ENCODE results near the gene ROR2.
"Not testable (repeated sequence)": the region's sequence is repeated elsewhere in the genome, so short reads cannot be mapped to it uniquely, and the experiment has no call there.

ROR2 gene

DNA sequence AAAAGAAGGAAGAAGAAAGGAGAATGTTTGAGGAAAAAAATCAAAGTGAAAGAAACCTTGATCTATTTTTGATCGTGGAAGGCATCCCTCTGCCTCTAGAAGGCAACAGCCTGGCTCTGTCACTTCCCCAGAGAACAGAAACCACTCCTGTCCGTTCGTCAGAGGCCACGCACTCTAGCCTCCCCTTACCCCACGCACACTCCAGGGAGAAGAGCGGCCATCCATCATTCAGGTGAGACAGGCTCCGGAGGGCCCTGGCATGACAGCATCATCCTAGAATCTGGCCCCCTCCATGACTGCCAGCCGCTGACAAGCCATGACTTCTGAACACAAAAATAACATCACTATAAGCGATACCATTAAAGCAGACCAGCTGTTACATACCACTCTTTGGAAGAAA is 135.8 kb downstream of the ROR2 start:
- DNase-seq: no peak

DNA sequence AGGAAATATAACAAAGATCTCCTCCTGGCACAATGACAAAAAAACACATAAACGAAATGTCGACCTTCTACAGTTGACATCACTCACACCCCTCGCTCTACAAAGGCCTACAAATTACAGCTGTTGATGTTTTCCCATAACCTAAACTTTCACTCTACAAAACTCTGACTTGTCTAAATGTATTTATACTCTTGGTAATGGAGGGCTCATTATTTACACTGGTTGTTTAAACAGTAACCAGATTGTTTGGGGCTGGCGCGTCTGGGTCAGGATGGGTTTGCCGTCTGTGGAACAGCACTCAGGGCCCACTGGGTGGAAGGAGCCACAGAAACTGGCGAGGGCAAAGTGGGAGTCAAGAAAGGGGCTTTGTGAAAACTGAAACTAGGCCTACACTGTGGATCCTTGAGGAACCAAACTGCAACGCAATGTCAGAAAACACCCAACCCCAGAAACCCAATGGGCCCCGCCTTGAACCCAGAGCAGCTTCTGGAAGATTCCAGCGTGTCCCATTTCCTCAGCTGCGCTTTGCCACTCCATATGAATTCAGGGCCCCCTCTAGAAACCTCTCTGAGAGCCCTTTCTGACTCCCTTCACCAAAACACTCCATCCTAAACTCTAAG is 136.7 kb downstream of the ROR2 start:
- DNase-seq: no peak

DNA sequence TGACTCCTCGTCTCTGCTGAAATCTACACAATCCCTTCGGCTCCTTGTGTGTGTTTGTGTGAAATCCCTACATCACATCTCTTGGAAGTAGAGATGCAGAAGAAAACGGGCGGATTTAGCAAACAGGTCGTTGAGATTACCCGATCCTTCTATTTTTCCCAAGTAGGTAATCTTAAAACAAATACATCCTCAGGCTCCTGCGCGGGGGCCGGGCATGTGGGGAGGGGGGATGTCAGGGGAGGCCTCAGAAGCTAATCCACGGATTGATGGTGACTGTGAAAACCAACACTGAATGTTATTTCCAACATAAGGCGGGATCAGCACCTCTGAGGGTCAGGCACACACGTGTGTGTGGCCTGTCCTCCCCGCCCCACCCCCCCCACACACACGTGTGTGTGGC is 137.8 kb downstream of the ROR2 start:
- DNase-seq: no peak

DNA sequence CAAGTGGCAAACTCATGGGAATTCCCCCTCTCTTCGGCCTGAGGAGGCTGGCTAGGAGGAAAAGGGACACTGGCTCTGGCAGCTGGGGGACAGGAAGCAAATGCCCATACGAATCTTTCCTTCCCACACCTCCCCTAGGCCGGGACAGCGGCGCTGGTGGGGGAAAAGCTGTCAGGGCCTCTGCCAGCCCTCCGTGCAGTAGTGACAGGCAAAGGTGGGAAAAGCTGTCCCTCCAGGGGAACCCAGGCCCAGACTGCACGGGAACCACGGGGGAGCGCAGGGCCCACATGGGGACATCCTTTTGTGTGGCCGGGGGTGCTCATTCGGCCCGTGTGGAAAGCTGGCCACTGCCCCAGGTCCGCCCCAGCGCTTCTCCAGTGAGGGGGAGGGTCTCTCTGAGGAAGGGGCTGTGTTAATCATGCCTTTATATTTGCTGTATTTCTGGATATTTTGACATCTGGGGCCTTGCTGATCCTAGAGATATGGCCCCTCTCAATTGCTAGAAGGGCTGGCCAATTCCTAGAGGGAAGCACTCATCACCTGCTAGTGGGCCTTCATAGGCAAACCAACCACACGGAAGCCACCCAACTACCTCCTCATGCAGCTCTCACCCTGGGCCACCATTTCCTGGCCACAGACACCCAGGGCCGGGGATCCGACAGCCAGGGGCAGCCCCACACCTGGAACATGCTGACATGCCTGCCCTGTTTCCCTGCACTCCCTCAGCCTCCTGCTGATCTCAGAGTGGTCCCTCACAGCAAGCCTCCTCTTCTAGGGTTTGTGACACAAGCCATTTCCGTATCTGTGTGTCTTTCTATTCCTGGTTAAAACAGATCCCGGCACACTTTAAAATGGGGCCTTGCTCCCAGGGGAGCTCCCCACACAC is 138.8 kb downstream of the ROR2 start:
- DNase-seq: no peak

DNA sequence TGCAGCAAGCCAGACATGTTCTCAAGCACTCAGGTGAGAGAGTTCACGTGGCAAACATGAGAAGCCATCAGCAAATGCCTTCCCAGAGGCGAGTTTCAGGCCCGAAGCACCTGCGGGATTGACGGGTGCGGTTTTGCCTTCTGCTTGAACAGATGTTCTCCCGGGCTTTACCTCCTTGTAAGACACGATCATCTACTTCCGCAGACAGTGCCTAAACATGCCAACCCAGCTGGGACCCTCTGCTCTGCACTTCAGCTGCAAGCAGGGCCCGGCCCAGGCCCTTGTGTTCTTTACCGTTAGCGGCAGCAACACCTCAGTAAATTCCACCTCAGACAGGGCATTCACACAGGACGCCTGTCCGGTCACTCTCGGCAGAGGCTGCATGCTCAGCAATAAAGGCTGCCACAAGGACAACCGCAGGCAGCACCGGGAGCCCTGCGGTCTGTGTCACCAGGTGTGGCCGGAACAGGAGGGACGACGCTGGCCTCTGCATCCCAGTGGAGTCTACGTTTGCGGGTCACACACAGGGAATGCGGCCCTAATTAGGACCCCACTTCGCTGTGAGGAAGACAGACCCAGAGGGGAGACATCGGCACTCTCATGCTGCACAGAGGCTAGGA is 139.6 kb downstream of the ROR2 start:
- DNase-seq: no peak

DNA sequence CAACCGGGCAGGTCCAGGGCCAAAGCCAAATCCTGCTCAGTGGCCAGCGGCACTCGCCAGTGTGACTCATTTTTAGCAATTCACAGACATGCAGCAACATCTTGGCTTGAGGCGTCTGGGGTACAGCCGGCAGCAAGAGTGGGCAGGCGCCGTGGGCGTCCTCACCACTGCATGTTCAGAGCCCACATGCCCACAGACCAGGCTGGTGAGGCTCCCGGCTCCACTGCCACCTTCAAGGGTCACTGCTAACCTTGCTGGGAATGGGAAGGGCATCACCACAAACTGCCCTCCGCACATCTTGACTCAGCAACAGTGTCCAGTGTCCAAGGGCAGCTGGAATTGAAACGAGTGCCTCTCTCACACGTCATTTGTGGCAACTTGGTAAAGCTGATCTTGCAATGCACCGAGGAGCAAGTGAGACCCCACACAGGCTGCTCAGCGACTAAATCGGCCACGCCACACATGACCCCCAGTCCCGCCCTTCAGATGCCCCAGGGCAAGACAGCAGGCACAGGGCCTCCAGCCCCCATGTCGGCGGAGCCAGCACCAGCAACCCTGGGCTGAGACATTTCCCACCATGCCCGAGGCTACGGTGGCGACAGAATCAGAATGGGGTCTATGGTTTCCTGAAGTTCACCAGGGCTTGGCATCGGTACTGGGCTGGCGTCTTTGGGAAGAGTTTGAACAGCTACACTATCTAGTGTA is 140.3 kb downstream of the ROR2 start:
- no peak for DNase-seq

DNA sequence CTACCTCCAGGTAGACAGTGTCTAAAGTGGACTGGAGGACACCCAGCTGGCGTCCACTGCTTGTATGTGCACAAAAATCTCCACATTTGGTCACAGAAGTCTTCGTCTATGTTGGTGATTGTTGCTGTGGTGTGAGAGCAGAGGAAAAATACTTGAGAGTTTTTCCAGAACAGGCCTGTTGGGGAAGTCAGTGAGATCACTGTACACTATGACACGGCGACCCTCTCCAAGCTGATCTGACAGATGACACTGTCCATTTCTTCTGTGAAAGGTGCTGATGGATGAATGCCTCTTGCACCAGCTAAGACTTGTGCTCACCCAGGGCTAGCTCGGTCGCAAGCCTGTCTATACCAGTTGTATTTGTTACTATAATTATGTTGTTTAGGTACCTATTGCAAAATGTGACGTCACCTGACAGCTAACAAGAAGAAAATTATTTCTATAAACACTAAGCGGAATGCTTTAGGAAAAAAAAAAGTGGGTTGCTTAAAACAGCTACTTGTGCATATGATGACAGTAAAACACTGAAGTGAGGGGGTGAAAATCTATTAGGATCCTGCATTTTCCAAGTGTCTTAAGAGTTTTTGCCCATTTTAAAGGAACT is 142.3 kb downstream of the ROR2 start:
- DNase-seq: no peak

DNA sequence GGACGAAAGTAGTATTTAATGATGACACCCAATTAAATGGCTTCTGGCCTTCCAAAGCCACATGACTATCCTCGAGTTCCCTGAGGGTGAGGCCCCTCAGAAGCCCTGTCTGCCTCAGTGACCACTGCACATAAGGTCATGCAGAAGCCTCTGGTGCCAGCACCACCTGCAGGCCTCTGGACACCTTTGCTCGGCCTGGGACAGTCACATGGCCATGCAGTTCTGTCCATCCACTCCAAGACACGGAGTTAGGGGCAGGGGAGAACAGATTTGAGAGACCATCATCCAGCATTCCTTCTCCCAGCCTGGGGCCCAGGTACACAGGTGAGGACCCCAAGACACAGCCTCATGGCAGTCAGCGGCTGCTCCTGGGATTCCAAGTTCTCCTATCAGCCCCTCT is 145.0 kb downstream of the ROR2 start:
- no peak for DNase-seq

DNA sequence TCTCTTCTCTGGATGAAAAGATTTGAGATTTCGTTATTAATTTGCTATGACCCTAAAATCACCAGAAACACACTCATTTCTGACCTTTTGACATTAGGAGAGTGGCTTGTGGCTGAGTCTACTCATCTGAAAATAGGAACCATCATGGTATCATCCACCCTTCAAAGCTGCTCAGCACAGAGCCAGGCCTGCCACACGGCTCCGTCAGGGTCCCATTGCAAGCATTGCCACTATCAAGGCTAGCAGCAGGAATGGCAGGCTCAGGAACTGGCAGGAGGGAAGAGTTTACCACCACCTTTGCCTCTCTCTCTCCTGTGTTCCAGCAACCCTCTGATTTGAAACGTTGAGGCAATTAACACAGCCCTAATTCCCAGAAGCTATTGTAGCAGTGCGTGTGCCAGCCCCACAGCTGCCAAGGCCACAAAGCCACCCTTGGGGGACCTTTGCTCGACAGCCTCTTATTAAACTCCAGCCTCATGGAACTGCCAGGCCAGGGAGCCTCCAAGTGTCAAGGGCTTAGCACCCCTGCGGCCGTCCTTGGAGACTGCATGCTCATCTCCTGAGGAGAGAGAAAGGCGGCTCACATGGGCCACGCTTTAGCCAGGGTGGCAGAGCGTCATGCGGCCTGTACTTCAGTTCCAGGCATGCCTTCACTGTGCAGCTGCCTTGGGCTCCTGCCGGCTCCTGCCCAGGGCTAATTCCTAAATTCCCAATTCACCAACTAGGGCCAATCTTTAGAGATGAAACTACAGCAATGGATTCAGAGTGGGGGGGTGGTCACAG is 145.9 kb downstream of the ROR2 start:
- DNase-seq: no peak

DNA sequence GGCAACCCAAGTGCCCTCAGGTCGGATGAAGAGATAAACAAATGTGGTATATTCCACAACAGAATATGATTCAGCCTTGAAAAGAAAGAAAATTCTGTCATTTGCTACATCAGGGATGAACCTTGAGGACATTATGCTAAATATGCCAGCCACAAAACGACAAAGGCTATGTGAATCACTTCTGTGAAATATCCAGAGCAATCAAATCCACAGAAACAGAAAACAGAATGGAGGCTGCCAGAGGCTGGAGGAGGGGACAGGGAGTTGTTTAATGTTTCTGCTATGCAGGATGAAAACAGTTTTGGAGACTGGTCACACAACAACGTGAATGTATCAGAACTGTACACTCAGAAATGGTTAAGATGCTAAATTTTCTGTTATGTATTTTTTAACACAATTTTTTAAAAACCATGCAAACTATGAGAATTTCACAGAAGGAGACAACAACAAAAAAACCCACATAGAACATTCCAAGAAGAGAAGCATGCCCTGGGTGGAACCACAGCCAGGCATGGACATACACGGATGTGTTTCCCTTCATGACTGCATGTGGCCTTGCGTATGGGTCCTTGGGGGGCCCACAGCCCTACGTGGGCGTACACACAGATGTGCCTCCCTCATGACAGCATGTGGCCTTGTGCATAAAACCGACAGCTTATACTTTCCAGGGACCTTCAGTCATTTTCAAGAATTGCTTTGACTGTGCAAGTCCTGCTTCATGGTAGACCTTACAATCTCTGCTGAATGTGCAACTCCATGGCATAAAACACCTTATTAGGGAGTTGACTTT is 146.7 kb downstream of the ROR2 start:
- DNase-seq: no peak

DNA sequence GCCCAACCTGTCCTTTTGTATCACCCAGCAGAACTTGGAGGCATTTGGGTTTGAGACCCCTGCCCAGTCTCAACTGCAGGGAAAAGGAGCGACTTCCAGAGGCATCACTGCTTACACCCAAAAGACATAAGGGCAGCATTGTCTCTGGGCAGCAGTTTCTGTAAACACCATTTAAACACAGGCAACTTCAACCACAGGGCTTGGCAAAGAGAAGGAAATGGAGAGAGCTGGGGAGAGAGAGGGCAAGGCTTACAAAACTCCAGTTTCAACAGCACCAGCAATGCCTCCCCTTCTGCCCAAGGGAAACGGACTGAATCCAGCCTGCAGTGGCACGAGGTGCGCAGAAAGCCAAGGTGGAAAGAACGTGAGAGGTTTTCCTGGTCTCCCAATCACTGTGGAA is 147.6 kb downstream of the ROR2 start:
- DNase-seq: no peak

DNA sequence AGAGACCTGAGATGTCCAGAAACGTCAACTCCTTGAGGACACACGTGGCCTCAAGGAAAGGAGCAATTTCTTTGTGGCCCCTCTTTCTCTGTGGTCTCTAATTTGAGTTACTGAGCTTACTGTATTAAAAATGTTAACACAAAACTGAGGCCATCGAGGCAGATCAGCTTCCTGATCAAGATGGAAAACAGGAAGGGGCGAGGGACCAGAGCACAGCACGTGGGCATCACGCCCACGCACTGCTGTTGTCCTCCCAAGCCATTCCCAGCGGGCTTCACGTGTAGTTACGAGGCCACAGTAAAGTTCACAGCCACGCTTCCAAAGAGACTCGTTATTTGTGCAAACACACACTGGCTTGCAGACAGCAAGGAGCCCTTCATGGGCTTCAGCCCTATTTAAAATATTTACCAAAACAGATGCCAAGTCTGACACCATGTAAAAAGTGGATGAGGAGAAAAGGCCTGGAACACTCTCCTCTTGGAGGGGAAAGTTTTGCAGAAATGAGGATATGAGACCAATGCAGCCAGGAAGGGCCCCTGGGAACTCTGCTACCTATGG is 149.5 kb downstream of the ROR2 start:
- DNase-seq: no peak

DNA sequence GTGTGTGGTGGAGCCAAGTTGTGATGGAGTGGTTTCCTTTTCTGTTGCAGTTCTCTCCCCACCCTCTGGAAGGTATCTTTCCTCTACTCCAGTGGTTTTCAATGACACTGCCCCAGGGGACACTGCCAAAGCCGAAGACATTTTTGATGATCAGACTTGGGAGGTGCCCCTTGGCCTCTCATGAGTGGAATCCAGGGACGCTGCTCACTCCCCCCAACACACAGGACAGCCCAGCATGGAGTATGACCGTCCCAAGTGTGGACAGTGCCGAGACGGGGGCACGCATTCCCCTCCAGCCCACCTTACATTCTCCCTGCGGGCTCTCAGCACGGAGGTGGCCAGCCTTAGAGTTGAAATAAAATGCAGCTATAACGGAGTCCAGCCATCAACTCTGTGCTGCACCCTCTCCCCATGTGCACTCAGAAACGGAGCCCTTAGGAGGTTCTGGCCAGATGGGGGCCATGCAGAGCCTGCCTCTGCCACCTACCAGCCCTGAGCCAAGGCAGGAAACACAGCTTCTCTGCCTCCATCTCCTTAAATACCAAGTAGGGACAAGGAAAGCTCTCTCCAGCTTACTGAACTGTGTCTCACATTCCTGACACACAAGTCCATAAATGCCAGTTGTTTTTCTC is 150.8 kb downstream of the ROR2 start:
- DNase-seq: no peak

DNA sequence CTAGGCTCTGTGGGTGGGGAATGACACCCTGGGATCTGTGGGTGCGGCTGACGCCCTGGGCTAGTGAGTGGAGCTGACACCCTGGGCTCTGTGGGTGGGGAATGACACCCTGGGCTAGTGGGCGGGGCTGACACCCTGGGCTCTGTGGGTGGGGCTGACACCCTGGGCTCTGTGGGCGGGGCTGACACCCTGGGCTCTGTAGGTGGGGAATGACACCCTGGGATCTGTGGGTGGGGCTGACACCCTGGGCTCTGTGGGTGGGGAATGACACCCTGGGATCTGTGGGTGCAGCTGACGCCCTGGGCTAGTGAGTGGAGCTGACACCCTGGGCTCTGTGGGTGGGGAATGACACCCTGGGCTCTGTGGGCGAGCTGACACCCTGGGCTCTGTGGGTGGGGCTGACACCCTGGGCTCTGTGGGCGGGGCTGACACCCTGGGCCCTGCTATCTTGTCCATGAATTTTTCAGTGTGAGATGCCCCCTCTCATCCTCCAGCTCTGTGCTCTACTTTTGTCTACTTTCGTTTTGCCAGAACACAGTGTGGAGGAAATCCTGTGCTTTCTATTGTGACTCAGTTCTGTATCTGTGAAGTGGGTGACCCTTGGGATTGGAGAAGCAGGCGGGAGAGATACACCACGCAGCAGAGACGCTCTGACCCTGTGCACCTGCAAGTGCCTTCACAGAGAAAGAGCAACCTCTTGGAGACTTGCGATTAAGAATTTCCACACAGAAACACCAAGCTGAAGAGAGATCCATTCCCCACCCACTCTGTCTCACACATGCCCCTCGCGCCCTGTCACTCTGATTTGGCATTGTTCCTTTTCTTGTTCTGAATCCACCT is 151.5 kb downstream of the ROR2 start:
- peak; percentile 21 to 49 for DNase-seq

DNA sequence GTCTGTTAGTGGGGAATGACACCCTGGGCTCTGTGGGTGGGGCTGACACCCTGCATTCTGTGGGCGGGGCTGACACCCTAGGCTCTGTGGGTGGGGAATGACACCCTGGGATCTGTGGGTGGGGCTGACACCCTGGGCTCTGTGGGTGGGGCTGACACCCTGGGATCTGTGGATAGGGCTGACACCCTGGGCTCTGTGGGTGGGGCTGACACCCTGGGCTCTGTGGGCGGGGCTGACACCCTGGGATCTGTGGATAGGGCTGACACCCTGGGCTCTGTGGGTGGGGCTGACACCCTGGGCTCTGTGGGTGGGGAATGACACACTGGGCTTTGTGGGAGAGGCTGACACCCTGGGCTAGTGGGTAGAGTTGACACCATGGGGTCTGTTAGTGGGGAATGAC is 152.5 kb downstream of the ROR2 start:
- not testable (repeated sequence) for DNase-seq

DNA sequence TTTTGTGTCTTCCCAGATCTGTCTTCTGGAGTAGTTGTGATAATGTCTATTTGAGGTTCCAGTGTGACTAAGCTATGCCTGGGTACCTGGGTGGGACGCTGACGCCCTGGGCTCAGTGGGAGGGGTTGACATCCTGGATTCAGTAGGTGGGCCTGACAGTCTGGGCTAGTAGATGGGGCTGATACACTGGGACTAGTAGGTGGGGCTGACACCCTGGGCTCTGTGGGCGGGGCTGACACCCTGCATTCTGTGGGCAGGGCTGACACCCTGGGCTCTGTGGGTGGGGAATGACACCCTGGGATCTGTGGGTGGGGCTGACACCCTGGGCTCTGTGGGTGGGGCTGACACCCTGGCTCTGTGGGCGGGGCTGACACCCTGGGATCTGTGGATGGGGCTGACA is 153.5 kb downstream of the ROR2 start:
- DNase-seq: not testable (repeated sequence)

DNA sequence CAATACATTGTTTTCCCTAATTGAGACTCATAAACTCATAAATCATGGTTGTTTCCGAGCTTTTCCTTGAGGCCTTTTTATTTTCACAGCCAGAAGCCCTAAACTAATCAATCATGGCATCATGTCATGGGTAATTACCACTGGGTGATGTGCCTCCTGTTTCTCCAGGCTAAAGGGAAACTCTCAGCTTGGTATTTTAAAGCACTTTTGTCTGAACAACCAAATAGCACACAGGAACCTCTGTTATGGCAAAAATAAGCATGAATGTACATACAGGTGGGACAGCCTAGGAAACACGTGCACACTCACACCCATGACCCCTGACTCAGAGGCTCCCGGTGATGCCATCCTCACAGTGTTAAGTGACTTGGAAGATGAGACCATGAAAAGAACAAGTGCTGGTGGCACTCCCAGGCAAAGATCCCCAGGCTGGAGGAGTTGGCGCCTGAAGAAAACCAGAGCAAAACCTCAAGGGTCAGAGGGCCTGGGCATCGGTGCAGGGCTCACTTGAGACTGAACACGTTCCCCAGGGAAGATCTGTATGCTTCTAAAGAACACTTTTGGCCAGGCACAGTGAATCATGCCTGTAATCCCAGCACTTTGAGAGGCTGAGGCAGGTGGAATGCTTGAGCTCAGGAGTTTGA is 154.3 kb downstream of the ROR2 start:
- no peak for DNase-seq

DNA sequence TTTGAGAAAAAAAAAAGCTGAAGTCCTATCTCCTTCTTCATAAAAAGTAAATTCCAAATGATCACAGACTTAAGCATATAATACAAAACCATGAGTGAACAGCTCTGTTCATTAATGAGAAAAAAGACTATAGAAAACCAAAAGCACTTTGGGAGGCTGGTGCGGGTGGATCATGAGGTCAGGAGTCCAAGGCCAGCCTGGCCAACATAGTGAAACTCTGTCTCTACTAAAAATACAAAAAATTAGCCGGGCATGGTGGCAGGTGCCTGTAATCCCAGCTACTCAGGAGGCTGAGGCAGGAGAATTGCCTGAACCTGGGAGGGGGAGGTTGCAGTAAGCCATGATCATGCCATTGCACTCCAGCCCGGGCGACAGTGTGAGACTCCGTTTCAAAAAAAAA is 156.7 kb downstream of the ROR2 start:
- DNase-seq: not testable (repeated sequence)

DNA sequence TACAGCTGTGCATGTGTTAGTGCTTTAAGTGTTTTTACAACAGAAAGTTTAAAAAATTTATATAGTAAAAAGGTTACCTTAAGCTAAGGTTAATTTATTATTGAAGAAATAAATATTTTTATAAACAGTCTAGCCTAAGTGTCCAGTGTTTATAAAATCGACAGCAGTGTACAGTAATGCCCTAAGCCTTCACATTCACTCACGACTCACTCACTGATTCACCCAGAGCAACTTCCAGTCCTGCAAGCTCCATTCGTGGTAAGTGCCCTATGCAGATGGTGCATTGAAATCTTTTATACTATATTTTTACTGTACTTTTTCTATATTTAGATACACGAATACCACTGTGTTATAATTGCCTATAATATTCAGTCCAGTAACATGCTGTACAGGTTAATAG is 159.1 kb downstream of the ROR2 start:
- DNase-seq: no peak
